HCT116 (cell line): Measurements from ENCODE around the gene HCAR1.

Source experiments
- ATF3 ChIP-seq: IDR thresholded peaks from 2 replicates; pipeline ENCODE4 v1.6.1; 2012
- CTCF ChIP-seq, 3 experiments: fragments of 200-600 bp in 1 of 3; sonication (generic) in 1 of 3; IDR thresholded peaks in 2 of 3; conservative IDR thresholded peaks in 1 of 3; 2 replicates each; pipeline ENCODE4 v1.5.1; 2012 to 2017; ENCODE audit warnings: low read depth in 2 of 3, low read length in 2 of 3, antibody characterized with exemption in 1 of 3, borderline replicate concordance in 1 of 3, control low read depth in 1 of 3, mild to moderate bottlenecking in 1 of 3, mixed read lengths in 1 of 3, mixed run types in 1 of 3, moderate library complexity in 1 of 3; ENCODE audit not compliant: insufficient read depth in 1 of 3
- EZH2 ChIP-seq: fragments of 200-600 bp; sonication (generic); IDR thresholded peaks from 2 replicates; pipeline ENCODE4 v1.6.1; 2017; ENCODE audit warnings: antibody characterized with exemption, mixed run types
- EZH2phosphoT487 ChIP-seq: fragments of 200-600 bp; IDR thresholded peaks from 2 replicates; pipeline ENCODE4 v1.6.1; 2018; ENCODE audit warnings: antibody characterized with exemption, borderline replicate concordance
- MAX ChIP-seq: IDR thresholded peaks from 2 replicates; pipeline ENCODE4 v1.6.1; 2012
- POLR2A ChIP-seq: IDR thresholded peaks from 2 replicates; pipeline ENCODE4 v1.7.0; 2011; ENCODE audit warnings: borderline replicate concordance; ENCODE audit not compliant: insufficient read depth, insufficient read length; ENCODE audit errors: extremely low read depth
- POLR2AphosphoS5 ChIP-seq: IDR thresholded peaks from 2 replicates; pipeline ENCODE4 v1.6.1; 2011; ENCODE audit warnings: mild to moderate bottlenecking, low read depth, low read length, moderate library complexity
- SP1 ChIP-seq: IDR thresholded peaks from 2 replicates; pipeline ENCODE4 v1.6.1; 2012; ENCODE audit warnings: low read depth
- SRF ChIP-seq: IDR thresholded peaks from 2 replicates; pipeline ENCODE4 v1.6.1; 2012; ENCODE audit warnings: low read depth
- TCF7L2 ChIP-seq: IDR thresholded peaks from 2 replicates; pipeline ENCODE4 v1.7.0; 2011; ENCODE audit warnings: borderline replicate concordance, inconsistent platforms; ENCODE audit not compliant: insufficient read depth, insufficient read length; ENCODE audit errors: extremely low read depth
- YY1 ChIP-seq: IDR thresholded peaks from 2 replicates; pipeline ENCODE4 v1.6.1; 2011; ENCODE audit warnings: low read length, low read depth, moderate library complexity, mild to moderate bottlenecking; ENCODE audit not compliant: insufficient replicate concordance; ENCODE audit errors: extremely low read depth
- ZFX ChIP-seq: fragments of 450-650 bp; IDR thresholded peaks from 2 replicates; pipeline ENCODE4 v1.6.1; 2017
- ZNF274 ChIP-seq: fragments of 200-500 bp; sonication (Bioruptor generic); IDR thresholded peaks from 2 replicates; pipeline ENCODE4 v1.6.1; 2014; ENCODE audit warnings: mild to moderate bottlenecking, low read depth, low read length, inconsistent platforms

GRCh38 chr12:122687086-122687485 lies 43.6 kb downstream of the HCAR1 start:
- TF ChIP-seq ZNF274 (no peak), ATF3 (no peak), YY1 (no peak), EZH2 (no peak), CTCF (IDR thresholded peaks at IDR 0.05 in 2 of 3, conservative IDR thresholded peaks at IDR 0.05 in 1 of 3; ENCODE audit: borderline replicate concordance in 1 of 3, insufficient read depth in 1 of 3, low read depth in 2 of 3, low read length in 2 of 3) (no peak), POLR2AphosphoS5 (no peak), ZFX (no peak), POLR2A (no peak), SRF (no peak), SP1 (no peak), TCF7L2 (no peak), MAX (no peak), EZH2phosphoT487 (no peak)
